Measurements from ENCODE around the gene TPPP.

The TPPP gene

DNA sequence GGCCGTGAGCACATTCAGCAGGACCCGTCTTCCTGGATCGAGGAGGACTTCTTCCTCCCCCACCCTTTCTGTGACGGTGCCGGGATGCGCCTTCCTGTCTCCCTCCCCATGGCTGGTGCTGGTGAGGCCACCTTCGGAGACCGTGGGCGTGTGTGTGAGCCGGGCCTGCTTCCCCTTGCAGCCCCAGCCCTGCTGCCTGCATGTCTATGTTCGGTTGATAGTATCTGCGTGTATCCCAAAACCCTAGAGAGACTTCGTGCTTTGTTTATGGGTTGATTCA is 68.3 kb downstream of the TPPP start:
- no peaks in the 10 kb centered on the region for H3K4me1 ChIP-seq (ENCODE audit: insufficient read depth, poor library complexity, severe bottlenecking)
- H3K36me3 ChIP-seq (ENCODE audit: low read depth): peaks cover 66% of the 10 kb centered on the region
- no peak overlapping the region for H3K4me3 ChIP-seq (ENCODE audit: severe bottlenecking)
- no peak for ATAC-seq (ENCODE audit: low read depth)
- H3K9me3 ChIP-seq (ENCODE audit: severe bottlenecking): no peaks in the 10 kb centered on the region
- no peak overlapping the region for H3K27ac ChIP-seq (ENCODE audit: poor library complexity, severe bottlenecking)
- DNase-seq (ENCODE audit: low spot score): peak; percentile 58
- no peaks in the 10 kb centered on the region for H3K27me3 ChIP-seq (ENCODE audit: insufficient read depth, poor library complexity, severe bottlenecking)
- TF ChIP-seq, protein P1, sequence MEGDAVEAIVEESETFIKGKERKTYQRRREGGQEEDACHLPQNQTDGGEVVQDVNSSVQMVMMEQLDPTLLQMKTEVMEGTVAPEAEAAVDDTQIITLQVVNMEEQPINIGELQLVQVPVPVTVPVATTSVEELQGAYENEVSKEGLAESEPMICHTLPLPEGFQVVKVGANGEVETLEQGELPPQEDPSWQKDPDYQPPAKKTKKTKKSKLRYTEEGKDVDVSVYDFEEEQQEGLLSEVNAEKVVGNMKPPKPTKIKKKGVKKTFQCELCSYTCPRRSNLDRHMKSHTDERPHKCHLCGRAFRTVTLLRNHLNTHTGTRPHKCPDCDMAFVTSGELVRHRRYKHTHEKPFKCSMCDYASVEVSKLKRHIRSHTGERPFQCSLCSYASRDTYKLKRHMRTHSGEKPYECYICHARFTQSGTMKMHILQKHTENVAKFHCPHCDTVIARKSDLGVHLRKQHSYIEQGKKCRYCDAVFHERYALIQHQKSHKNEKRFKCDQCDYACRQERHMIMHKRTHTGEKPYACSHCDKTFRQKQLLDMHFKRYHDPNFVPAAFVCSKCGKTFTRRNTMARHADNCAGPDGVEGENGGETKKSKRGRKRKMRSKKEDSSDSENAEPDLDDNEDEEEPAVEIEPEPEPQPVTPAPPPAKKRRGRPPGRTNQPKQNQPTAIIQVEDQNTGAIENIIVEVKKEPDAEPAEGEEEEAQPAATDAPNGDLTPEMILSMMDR (IDR thresholded peaks at IDR 0.05; ENCODE audit: poor library complexity, severe bottlenecking): no peak

DNA sequence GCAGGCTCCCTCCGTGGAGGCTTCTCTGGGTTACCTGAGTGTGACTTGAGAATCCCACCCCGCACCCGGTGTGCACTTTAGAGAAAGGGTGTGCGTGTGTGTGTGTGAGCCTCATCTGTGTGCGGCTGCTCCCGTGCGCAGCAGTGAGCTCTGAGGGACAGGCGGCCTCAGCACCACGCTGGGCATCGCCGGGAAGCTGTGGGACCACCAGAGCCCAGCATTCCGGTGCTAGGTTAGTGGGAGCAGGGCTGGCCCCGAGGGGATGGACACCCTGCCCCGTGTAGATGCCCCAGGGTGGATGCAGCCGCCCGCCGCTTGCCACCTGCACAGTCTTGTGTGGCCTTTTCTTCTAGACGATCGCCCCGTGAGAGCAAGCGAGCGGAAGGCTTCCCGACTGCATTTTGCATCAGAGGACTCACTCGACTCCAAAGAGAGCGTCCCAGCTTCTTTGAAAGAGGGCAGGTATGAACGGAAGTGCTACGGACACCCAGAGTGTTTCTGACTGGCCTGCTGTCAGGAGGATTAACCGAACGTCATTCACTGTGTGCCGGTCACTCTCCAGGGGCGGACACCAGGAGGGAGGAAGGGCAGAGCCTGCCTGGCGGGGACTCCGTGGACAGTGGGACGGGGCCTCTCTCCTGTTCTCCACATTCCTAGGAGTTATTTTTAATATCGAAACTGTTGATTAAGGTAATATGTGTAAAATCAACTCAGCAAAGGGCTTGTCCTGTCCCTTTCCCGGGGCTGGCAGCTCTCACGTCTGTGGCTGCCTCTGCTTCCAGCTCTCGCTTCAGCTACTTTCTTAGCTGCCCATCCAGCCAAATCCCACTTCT is 68.8 kb downstream of the TPPP start:
- no peak overlapping the region for H3K4me3 ChIP-seq (ENCODE audit: severe bottlenecking)
- no peaks in the 10 kb centered on the region for H3K27me3 ChIP-seq (ENCODE audit: insufficient read depth, poor library complexity, severe bottlenecking)
- no peak overlapping the region for H3K27ac ChIP-seq (ENCODE audit: poor library complexity, severe bottlenecking)
- DNase-seq (ENCODE audit: low spot score): no peak
- peaks cover 72% of the 10 kb centered on the region for H3K36me3 ChIP-seq (ENCODE audit: low read depth)
- TF ChIP-seq, protein P1 (IDR thresholded peaks at IDR 0.05; ENCODE audit: poor library complexity, severe bottlenecking): no peak
- H3K4me1 ChIP-seq (ENCODE audit: insufficient read depth, poor library complexity, severe bottlenecking): no peaks in the 10 kb centered on the region
- ATAC-seq (ENCODE audit: low read depth): no peak
- no peaks in the 10 kb centered on the region for H3K9me3 ChIP-seq (ENCODE audit: severe bottlenecking)

DNA sequence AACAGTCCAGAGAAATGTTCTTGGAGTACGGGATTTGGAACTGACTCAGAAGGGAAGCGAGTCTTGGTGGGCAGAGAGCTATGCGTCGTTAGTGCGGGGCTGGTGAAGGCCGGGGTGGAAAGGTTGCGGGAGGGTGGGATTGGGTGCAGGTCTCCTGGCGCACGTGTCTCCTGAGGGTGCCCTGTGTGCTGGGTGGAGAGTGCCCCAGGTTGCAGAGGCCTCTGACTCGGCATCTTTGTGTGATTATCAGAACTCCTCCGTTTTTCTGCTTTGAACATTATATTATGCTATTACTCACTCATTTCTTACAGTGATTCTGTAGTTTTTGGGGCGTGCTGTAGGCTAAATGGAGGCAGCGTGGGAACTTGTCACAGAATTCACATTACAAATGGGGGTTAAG is 69.6 kb downstream of the TPPP start:
- TF ChIP-seq, protein P1 (IDR thresholded peaks at IDR 0.05; ENCODE audit: poor library complexity, severe bottlenecking): no peak
- H3K4me1 ChIP-seq (ENCODE audit: insufficient read depth, poor library complexity, severe bottlenecking): no peaks in the 10 kb centered on the region
- H3K27ac ChIP-seq (ENCODE audit: poor library complexity, severe bottlenecking): no peak overlapping the region
- H3K27me3 ChIP-seq (ENCODE audit: insufficient read depth, poor library complexity, severe bottlenecking): no peaks in the 10 kb centered on the region
- DNase-seq (ENCODE audit: low spot score) (no peak), ATAC-seq (ENCODE audit: low read depth) (no peak)
- peaks cover 80% of the 10 kb centered on the region for H3K36me3 ChIP-seq (ENCODE audit: low read depth)
- H3K9me3 ChIP-seq (ENCODE audit: severe bottlenecking): no peaks in the 10 kb centered on the region
- H3K4me3 ChIP-seq (ENCODE audit: severe bottlenecking): no peak overlapping the region

DNA sequence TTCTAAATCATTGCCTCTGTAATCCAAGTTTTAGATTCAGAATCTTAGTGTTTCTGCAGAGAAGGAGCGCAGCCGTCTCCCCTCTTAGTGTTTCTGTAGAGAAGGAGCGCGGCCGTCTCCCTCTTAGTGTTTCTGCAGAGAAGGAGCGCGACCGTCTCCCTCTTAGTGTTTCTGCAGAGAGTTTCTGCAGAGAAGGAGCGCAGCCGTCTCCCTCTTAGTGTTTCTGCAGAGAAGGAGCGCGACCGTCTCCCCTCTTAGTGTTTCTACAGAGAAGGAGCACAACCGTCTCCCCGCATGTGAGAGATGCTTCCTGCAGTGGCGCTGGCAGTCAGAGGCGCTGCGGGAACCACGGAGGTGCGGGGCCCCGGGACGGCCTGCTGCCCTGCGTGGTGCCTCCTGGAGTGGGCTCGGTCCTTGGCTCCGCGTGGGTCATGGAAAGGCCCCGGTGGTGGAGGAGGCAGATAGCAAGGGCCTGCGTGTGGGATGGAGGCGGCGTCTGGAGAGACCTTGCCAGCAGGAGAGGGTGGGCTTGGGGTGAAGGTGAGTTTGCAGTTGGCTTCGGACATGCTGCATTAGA is 70.1 kb downstream of the TPPP start:
- peak; percentile 77 for DNase-seq (ENCODE audit: low spot score)
- Histone ChIP-seq H3K4me3 (ENCODE audit: severe bottlenecking) (no peak overlapping the region), H3K27ac (ENCODE audit: poor library complexity, severe bottlenecking) (no peak overlapping the region), H3K36me3 (ENCODE audit: low read depth) (peaks cover 83% of the 10 kb centered on the region), H3K4me1 (ENCODE audit: insufficient read depth, poor library complexity, severe bottlenecking) (no peaks in the 10 kb centered on the region), H3K27me3 (ENCODE audit: insufficient read depth, poor library complexity, severe bottlenecking) (no peaks in the 10 kb centered on the region), H3K9me3 (ENCODE audit: severe bottlenecking) (no peaks in the 10 kb centered on the region)
- TF ChIP-seq, protein P1 (IDR thresholded peaks at IDR 0.05; ENCODE audit: poor library complexity, severe bottlenecking): no peak
- ATAC-seq (ENCODE audit: low read depth): no peak

DNA sequence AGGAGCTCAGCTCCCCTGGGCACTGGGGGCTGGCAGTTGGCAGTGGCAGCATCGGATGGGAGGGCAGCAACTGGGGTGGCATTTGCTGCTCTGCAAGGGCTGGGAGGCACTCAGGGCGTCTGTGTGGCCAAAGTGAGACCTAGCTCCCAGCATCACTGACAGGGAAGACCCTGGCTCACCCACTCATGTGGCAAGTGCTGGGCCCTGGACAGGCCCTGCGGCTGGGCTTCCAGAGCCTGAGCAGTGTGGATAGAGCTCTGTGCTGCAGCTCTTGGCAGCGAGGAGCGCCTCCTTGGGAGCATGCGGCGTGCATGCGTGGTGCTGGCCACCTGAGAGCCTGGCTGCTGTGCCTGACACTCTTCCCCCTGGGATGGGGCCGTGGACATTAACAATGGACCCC is 70.8 kb downstream of the TPPP start:
- no peak overlapping the region for H3K4me3 ChIP-seq (ENCODE audit: severe bottlenecking)
- DNase-seq (ENCODE audit: low spot score): peak; percentile 50
- no peaks in the 10 kb centered on the region for H3K4me1 ChIP-seq (ENCODE audit: insufficient read depth, poor library complexity, severe bottlenecking)
- H3K27me3 ChIP-seq (ENCODE audit: insufficient read depth, poor library complexity, severe bottlenecking): no peaks in the 10 kb centered on the region
- no peak for ATAC-seq (ENCODE audit: low read depth)
- peaks cover 83% of the 10 kb centered on the region for H3K36me3 ChIP-seq (ENCODE audit: low read depth)
- H3K9me3 ChIP-seq (ENCODE audit: severe bottlenecking): no peaks in the 10 kb centered on the region
- TF ChIP-seq, protein P1 (IDR thresholded peaks at IDR 0.05; ENCODE audit: poor library complexity, severe bottlenecking): no peak
- no peak overlapping the region for H3K27ac ChIP-seq (ENCODE audit: poor library complexity, severe bottlenecking)
